ENCODE data around the gene EP400. TPM values are rescaled to one million over a fixed set of nuclear protein-coding genes. Genes with fewer than 3 reads are reported as not detected.
A peak's percentile ranks its signal among the peaks of the same experiment; 100 is the strongest.

The EP400 gene
- total and polyA plus RNA-seq, 2 of the 4 experiments (the other 2 are of a cell fraction) = 4.3 to 11.4 TPM

- WGBS, 2 experiments (ENCODE audit: extremely low coverage in 2 of 2, insufficient read length in 1 of 2) = 56% methylated on average over 6 of the region's 24 CpGs; no CpG with 5 or more reads in 1 of the 2 experiments
- no peak overlapping the region for H2BK20ac ChIP-seq (ENCODE audit: low read depth, low read length)
- H3K14ac ChIP-seq (replicated peaks; ENCODE audit: low read depth, low read length) = no peak overlapping the region
- no peaks in the 10 kb centered on the region for H3K9me3 ChIP-seq (ENCODE audit: control insufficient read depth, insufficient read depth, low read length)
- peaks cover 9% of the 10 kb centered on the region; the same call in 1 of the 2 replicates for H4K20me1 ChIP-seq (ENCODE audit: insufficient read depth, low read length)
- no peak overlapping the region for H3K4ac ChIP-seq (ENCODE audit: low read depth, low read length)
- no peak overlapping the region for H2AK5ac ChIP-seq (ENCODE audit: low read depth, low read length)
- intact Hi-C loops (cut with micrococcal nuclease) = loop anchor here (2.0 kb wide), 1 partner anchor 31 kb away; no protein-coding TSS in a partner anchor
- BruUV-seq (replicated peaks) = no TSS peak
- POLR2A ChIA-PET (ENCODE audit: unreplicated experiment) = no interaction called here
- ATAC-seq (ENCODE audit: low read depth) (no peak), DNase-seq (no peak)
- peaks cover 2% of the 10 kb centered on the region for H3K4me1 ChIP-seq (ENCODE audit: control insufficient read depth, insufficient read depth, low read length)
- peaks cover 10% of the 10 kb centered on the region for H3K36me3 ChIP-seq (ENCODE audit: control insufficient read depth, insufficient read depth, low read length)
- in situ Hi-C loops (cut with MboI; ENCODE audit: low sequenced_read_pairs) = no loop called here
- 0 out of 4 replicates have a peak overlapping the region, but pooled peaks have one; percentile 31 to 34 for H4K8ac ChIP-seq (ENCODE audit: low read depth in 2 of 2, low read length in 2 of 2)
- peak overlapping the region; percentile 51 for H2AFZ ChIP-seq (replicated peaks; ENCODE audit: low read length, poor library complexity)
- no peak overlapping the region for H2BK15ac ChIP-seq (ENCODE audit: low read depth, low read length)
- no peak overlapping the region for H2BK5ac ChIP-seq (ENCODE audit: low read depth, low read length, poor library complexity, severe bottlenecking)
- no peak overlapping the region for H3K4me2 ChIP-seq (ENCODE audit: low read depth, low read length)
- H2AK9ac ChIP-seq (replicated peaks; ENCODE audit: low read depth, low read length, poor library complexity) = peak overlapping the region; percentile 22
- TF ChIP-seq SMC3 (IDR thresholded peaks at IDR 0.05; ENCODE audit: low read depth, low read length) (no peak), RFX5 (IDR thresholded peaks at IDR 0.05; ENCODE audit: low read depth, low read length) (no peak), RAD21 (IDR thresholded peaks at IDR 0.05; ENCODE audit: low read length) (no peak), CTCF (conservative IDR thresholded peaks at IDR 0.05; ENCODE audit: low read depth, low read length) (no peak), MAZ (IDR thresholded peaks at IDR 0.05; ENCODE audit: borderline replicate concordance, low read depth, low read length) (no peak), BHLHE40 (IDR thresholded peaks at IDR 0.05; ENCODE audit: low read depth, low read length) (no peak), MAFK (IDR thresholded peaks at IDR 0.05; ENCODE audit: low read depth, low read length) (no peak), FOS (IDR thresholded peaks at IDR 0.05; ENCODE audit: low read depth, low read length) (no peak)
- H4K91ac ChIP-seq (ENCODE audit: insufficient read depth, low read depth, low read length) = no peak overlapping the region
- dilution Hi-C loops (cut with HindIII; ENCODE audit: low sequenced_read_pairs, unreplicated experiment) = no loop called here
- no peak overlapping the region for H3K4me3 ChIP-seq (ENCODE audit: insufficient read depth, low read depth, low read length)
- H3K79me1 ChIP-seq (ENCODE audit: low read depth in 1 of 2, low read length in 2 of 2) = peaks cover 8 to 28% of the 10 kb centered on the region in 2 experiments
- no peak overlapping the region for H3K9ac ChIP-seq (ENCODE audit: low read depth, low read length)
- no peaks in the 10 kb centered on the region for H3K27me3 ChIP-seq (ENCODE audit: control insufficient read depth, insufficient read depth, low read length)
- peaks cover 15% of the 10 kb centered on the region for H3K9me1 ChIP-seq (ENCODE audit: insufficient read depth, low read length)
- H4K5ac ChIP-seq (ENCODE audit: low read depth, low read length) = no peak overlapping the region
- no peak overlapping the region for H3K27ac ChIP-seq (ENCODE audit: insufficient read depth, low read length)
- no peak overlapping the region for H3K56ac ChIP-seq (ENCODE audit: extremely low read depth, insufficient read depth, low read length)
- H3K23ac ChIP-seq (ENCODE audit: low read depth, low read length) = no peak overlapping the region
- H2BK120ac ChIP-seq (ENCODE audit: low read depth, low read length) = no peak overlapping the region
- CTCF ChIA-PET = no interaction called here
- no peak overlapping the region for H3K18ac ChIP-seq (ENCODE audit: low read depth, low read length)
Measured at GRCh38 chr12:131927110-131928079, 22.3 kb upstream of the EP400 start.
